Epidermal melanocyte (primary cell): ENCODE data around the gene FMO3.

Experiments used
- DNase-seq: peaks from one replicate; pipeline ENCODE4 v3.0.0; 2011; ENCODE audit warnings: low spot score; ENCODE audit not compliant: insufficient read length

FMO3 gene

GRCh38 chr1:171115280-171115897, 24.7 kb downstream of the FMO3 start:
- DNase-seq = no peak

GRCh38 chr1:171116676-171117075, 26.0 kb downstream of the FMO3 start:
- DNase-seq = no peak

- DNase-seq = no peak
These were observed 26.4 kb downstream of the FMO3 start for GRCh38 chr1:171117085-171117484.

- no peak for DNase-seq
These were observed 28.9 kb downstream of the FMO3 start for GRCh38 chr1:171119648-171120047.

GRCh38 chr1:171122299-171122698, 31.6 kb downstream of the FMO3 start:
- DNase-seq = no peak

- DNase-seq = no peak
These were observed 32.2 kb downstream of the FMO3 start for GRCh38 chr1:171122893-171123292.

- DNase-seq = no peak
These were observed 35.8 kb downstream of the FMO3 start for GRCh38 chr1:171126504-171126903.

- no peak for DNase-seq
These were observed 36.4 kb downstream of the FMO3 start for GRCh38 chr1:171127099-171127498.

GRCh38 chr1:171127501-171127900, 36.8 kb downstream of the FMO3 start:
- DNase-seq = no peak

GRCh38 chr1:171128463-171128862, 37.8 kb downstream of the FMO3 start:
- DNase-seq = no peak

GRCh38 chr1:171134204-171134923, 43.7 kb downstream of the FMO3 start:
- no peak for DNase-seq

- no peak for DNase-seq
These were observed 46.9 kb downstream of the FMO3 start for GRCh38 chr1:171137580-171137979.

GRCh38 chr1:171138980-171139379, 48.3 kb downstream of the FMO3 start:
- DNase-seq = no peak

- no peak for DNase-seq
These were observed 49.2 kb downstream of the FMO3 start for GRCh38 chr1:171139890-171140289.

- no peak for DNase-seq
These were observed 49.7 kb downstream of the FMO3 start for GRCh38 chr1:171140401-171140800.

GRCh38 chr1:171140956-171141687, 50.4 kb downstream of the FMO3 start:
- DNase-seq = no peak

- peak; percentile 26 for DNase-seq
These were observed 51.1 kb downstream of the FMO3 start for GRCh38 chr1:171141688-171142415.

GRCh38 chr1:171142416-171143385, 52.0 kb downstream of the FMO3 start:
- DNase-seq = peak; percentile 33

- no peak for DNase-seq
These were observed 59.5 kb downstream of the FMO3 start for GRCh38 chr1:171150156-171150555.

GRCh38 chr1:171152549-171152948, 61.8 kb downstream of the FMO3 start:
- no peak for DNase-seq

- no peak for DNase-seq
These were observed 64.8 kb downstream of the FMO3 start for GRCh38 chr1:171155484-171155883.
